Duodenal mucosa (tissue), 2 donors: ENCODE data around the gene TMEM223.
"Not testable (repeated sequence)": the region's sequence is repeated elsewhere in the genome, so short reads cannot be mapped to it uniquely, and the experiment has no call there.

ENCODE experiments used
- H3K27ac ChIP-seq: one replicate; pipeline ENCODE4 v1.7.0; 2013; ENCODE audit warnings: low read depth, low read length
- H3K27me3 ChIP-seq, 2 donors: one replicate each; pipeline ENCODE4 v1.7.0; 2013; ENCODE audit warnings: low read length in 2 of 2, control low read depth in 1 of 2; ENCODE audit not compliant: insufficient read depth in 2 of 2, control insufficient read depth in 1 of 2
- H3K36me3 ChIP-seq, 2 donors: one replicate each; pipeline ENCODE4 v1.7.0; 2013; ENCODE audit warnings: low read length in 2 of 2, control low read depth in 1 of 2; ENCODE audit not compliant: insufficient read depth in 2 of 2, control insufficient read depth in 1 of 2
- H3K4me1 ChIP-seq, 2 donors: one replicate each; pipeline ENCODE4 v1.7.0; 2013; ENCODE audit warnings: low read length in 2 of 2, control low read depth in 1 of 2; ENCODE audit not compliant: insufficient read depth in 2 of 2, control insufficient read depth in 1 of 2
- H3K4me3 ChIP-seq, 2 donors: one replicate each; pipeline ENCODE4 v1.7.0; 2013; ENCODE audit warnings: low read length in 2 of 2, low read depth in 1 of 2
- H3K9ac ChIP-seq, 2 donors: one replicate each; pipeline ENCODE4 v1.7.0; 2013; ENCODE audit warnings: low read length in 2 of 2, low read depth in 1 of 2
- H3K9me3 ChIP-seq, 2 donors: one replicate each; pipeline ENCODE4 v1.7.0; 2013; ENCODE audit warnings: low read length in 2 of 2, control low read depth in 1 of 2; ENCODE audit not compliant: control insufficient read depth in 1 of 2

Gene TMEM223

DNA sequence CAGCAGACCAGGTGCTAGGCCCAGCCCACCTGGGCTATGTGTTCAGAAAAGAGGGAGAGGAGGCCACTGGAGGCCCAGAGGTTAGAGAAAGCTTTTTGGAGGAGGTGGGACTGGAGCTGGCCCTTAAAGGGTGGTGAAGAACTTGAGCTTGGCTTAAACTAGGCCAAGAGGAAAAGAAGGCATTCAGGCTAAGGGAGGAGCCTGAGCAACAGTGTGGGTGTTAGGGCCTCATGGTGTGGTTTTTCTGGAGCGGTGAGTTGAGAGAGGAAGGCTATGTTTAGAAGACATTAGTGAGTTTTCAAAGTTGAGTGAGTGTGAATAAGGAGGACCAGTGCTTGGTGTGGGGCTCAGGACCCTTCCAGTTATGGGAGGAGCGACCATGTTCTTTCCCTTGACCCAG is 14.4 kb downstream of the TMEM223 start:
- Histone ChIP-seq H3K27me3 (no peaks in the 10 kb centered on the region), H3K9ac (no peak overlapping the region), H3K36me3 (peaks cover 17 to 42% of the 10 kb centered on the region in 2 donors), H3K4me1 (no peaks in the 10 kb centered on the region), H3K9me3 (no peaks in the 10 kb centered on the region), H3K4me3 (no peak overlapping the region), H3K27ac (no peak overlapping the region)

DNA sequence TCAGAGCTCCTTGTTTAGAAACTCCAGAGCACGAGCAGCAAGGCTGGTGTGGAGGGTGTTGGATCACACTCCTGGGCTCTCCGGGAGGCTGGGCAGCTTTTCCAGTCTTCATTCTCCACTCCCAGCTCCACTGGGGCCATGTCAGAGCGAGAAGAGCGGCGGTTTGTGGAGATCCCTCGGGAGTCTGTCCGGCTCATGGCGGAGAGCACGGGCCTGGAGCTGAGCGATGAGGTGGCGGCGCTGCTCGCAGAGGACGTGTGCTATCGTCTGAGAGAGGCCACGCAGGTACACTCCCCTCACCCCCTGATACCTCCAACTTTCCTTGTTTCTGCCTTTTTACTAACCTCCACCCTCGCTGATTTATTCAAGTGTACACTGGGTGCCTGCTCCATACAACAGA is 16.2 kb downstream of the TMEM223 start:
- H3K27ac ChIP-seq = no peak overlapping the region
- peaks cover 8 to 11% of the 10 kb centered on the region in 2 donors for H3K4me1 ChIP-seq
- no peak overlapping the region for H3K4me3 ChIP-seq
- no peaks in the 10 kb centered on the region for H3K9me3 ChIP-seq
- peaks cover 14 to 36% of the 10 kb centered on the region in 2 donors for H3K36me3 ChIP-seq
- H3K9ac ChIP-seq = no peak overlapping the region
- H3K27me3 ChIP-seq = no peaks in the 10 kb centered on the region

- Histone ChIP-seq H3K9ac (no peak overlapping the region), H3K4me1 (peaks cover 16 to 22% of the 10 kb centered on the region in 2 donors), H3K27ac (no peak overlapping the region), H3K4me3 (no peak overlapping the region), H3K36me3 (peaks cover 14 to 30% of the 10 kb centered on the region in 2 donors), H3K9me3 (no peaks in the 10 kb centered on the region), H3K27me3 (no peaks in the 10 kb centered on the region)
These were observed 17.4 kb downstream of the TMEM223 start for GRCh38 chr11:62774407-62774806.

DNA sequence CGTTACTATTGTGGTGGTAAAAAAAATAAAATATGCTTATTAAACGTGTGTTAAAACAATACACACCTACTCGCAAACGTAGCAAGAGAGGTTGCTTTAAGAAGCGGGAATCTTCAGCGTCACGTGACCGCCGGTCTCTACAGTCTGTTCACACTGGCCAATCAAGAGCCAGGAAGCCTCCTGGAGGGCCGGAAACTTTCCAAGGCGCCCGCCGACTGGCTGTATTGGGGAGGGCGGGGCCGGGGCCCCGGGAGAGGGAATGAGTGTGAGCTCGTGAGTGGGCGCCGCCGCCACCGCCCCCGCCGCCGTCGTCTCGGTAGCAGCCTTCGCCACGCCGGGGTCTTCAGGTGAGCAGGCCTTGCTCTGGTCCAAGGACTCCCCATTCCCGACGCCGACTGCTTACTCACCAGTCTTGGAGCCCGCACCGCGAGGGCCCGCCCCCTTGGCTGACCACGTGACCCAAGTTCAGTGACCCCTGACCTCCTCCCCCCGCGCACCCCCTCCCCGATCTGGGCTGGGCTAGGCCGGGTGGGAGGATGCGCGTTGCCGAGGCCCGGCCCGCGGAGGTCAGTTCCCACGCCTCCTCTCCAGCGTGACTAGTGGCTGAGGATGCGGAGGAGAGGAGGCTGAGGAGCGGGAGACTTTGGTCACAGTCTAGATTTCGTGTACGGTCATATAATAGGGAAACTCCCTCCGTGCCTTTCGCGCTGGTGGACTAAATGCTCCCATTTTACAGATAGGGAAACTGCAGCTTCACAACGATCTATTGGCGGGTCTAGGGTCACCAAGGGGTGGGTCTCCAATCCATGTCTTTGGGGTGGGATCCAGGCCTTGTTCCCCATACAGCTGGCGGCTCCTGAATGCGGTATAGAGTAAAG is 20.4 kb downstream of the TMEM223 start, which contains the start of gene TAF6L:
Gene TAF6L, plus strand, starts transcription at position 253 of the 878 bp plus-strand sequence. CDS start 4,388 bp downstream, outside the sequence.
- H3K9me3 ChIP-seq = no peaks in the 10 kb centered on the region
- H3K27me3 ChIP-seq = no peaks in the 10 kb centered on the region
- H3K4me3 ChIP-seq = peak within 1 kb of the TSS; percentile 73 to 88
- peaks cover 10 to 23% of the 10 kb centered on the region in 2 donors for H3K36me3 ChIP-seq
- peak within 1 kb of the TSS; percentile 67 to 88 for H3K9ac ChIP-seq
- H3K4me1 ChIP-seq = peaks cover 16 to 22% of the 10 kb centered on the region in 2 donors
- peak within 1 kb of the TSS; percentile 87 for H3K27ac ChIP-seq

GRCh38 chr11:62770778-62771143 is 21.0 kb downstream of the TMEM223 start:
- Histone ChIP-seq H3K4me1 (peaks cover 16 to 22% of the 10 kb centered on the region in 2 donors), H3K36me3 (peaks cover 12 to 22% of the 10 kb centered on the region in 2 donors), H3K4me3 (peak overlapping the region; percentile 73 to 88), H3K9ac (peak overlapping the region; percentile 67 to 88), H3K9me3 (no peaks in the 10 kb centered on the region), H3K27ac (peak overlapping the region; percentile 42), H3K27me3 (no peaks in the 10 kb centered on the region)

DNA sequence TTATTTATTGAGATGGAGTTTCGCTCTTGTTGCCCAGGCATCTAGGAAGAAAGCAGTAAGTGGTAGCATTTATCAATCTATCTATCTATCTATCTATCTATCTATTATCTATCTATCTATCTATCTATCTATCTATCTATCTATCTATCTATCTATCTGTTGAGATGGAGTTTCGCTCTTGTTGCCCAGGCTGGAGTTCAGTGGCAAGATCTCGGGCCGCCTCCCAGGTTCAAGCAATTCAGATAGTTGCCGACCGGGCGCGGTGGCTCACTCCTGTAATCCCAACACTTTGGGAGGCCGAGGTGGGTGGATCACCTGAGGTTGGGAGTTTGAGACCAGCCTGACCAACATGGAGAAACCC is 31.0 kb downstream of the TMEM223 start:
- H3K9ac ChIP-seq = not testable (repeated sequence)
- H3K4me3 ChIP-seq = peak overlapping the region in 1 of 2 donors; percentile 43

DNA sequence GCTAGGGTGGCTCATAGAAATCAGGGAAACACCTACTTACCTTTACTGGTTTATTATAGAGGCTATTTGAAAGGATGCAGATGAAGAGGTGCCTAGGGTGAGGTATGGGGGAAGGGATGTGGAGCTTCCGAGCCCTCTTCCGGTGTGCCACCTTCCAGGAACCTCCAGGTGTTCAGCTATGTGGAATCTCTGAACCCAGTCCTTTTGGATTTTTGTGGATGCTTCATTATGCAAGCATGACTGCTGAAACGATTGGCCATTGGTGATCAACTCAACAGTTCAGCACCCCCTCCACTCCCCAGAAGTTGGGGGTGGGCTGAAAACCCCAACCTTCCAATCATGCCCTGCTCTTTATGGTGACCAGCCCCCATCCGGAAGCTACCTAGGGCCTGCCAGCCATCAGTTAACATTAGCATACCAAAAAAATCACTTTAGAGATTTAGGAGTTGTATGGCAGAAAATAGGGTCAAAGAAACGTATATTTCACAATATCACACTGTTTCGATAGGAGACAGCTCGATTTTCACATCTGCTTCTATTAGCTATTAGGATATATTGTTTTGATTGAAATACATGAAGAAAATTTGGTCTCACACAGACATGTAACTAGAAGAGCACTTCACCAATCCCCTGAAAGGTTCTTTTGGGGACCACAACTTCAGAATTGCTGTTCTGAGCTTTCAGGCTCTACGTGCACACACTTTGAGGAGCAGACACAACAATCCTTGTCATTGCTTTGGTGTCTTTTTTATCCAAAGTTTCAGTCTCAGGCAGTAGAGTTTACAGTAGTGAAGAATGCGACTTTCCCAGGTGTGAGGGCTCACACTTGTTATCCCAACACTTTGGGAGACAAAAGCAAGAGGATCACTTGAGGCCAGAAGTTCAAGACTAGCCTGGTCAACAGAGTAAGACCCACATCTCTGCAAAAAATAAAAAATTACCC is 33.7 kb downstream of the TMEM223 start:
- peaks cover 17 to 21% of the 10 kb centered on the region in 2 donors for H3K4me1 ChIP-seq
- no peak overlapping the region for H3K9ac ChIP-seq
- no peaks in the 10 kb centered on the region for H3K36me3 ChIP-seq
- no peaks in the 10 kb centered on the region for H3K27me3 ChIP-seq
- no peaks in the 10 kb centered on the region for H3K9me3 ChIP-seq
- H3K27ac ChIP-seq = no peak overlapping the region
- no peak overlapping the region for H3K4me3 ChIP-seq

More for the DNA sequence above, 31.0 kb downstream of the TMEM223 start:
- peaks cover 12 to 14% of the 10 kb centered on the region in 2 donors for H3K4me1 ChIP-seq
- not testable (repeated sequence) for H3K36me3 ChIP-seq, H3K27me3 ChIP-seq, H3K9me3 ChIP-seq, H3K27ac ChIP-seq

- no peak overlapping the region for H3K9ac ChIP-seq
These were observed 36.7 kb downstream of the TMEM223 start for GRCh38 chr11:62755086-62755615.

DNA sequence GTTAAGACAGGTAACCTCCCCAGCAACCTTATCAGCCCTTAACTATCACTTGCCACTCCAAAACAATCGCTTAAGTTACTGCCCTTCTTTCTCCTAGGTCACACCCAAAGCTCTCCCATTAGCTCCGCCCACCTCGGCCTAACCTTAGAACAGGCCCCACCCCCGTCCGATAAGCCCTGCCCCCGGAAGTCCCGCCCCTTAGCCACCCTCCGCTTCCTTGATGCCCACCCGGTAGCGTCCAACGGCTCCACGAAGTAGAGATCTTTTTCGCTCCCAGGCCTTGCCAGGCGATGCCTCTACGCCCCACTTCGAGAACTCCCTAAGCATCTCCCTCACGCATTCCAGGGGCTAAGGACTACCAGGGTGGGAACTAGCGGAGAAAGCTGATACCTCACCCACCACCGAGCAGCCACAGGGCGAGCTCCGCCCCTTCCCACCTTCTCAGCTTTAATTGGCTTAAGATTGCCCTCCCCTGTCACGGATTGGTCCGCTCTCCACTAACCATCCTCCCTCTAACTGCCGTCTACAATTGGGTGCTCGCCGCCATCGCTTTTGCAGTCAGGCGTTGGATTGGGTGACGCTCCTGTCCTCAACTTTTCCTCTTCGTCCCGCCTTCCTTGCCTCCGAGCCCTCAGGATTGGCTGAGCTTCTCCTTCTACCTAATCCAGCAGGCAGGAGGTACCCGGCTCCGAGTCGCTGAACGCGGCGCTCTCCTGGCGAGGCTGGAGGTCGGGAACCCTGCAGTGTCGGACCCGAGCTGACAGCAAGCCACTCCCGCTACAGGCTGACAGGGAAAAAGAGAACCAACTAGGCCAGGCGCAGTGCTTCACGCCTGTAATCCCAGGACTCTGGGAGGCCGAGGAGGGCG is 37.8 kb downstream of the TMEM223 start, which contains the start of gene ZBTB3:
Gene ZBTB3, minus strand, starts transcription at position 425 of the 868 bp plus-strand sequence. CDS start 496 bp downstream, outside the sequence.
- H3K4me1 ChIP-seq = peaks cover 12% of the 10 kb centered on the region in 2 donors
- peak within 1 kb of the TSS; percentile 95 for H3K27ac ChIP-seq
- no peaks in the 10 kb centered on the region for H3K27me3 ChIP-seq
- no peaks in the 10 kb centered on the region for H3K9me3 ChIP-seq
- peak within 1 kb of the TSS; percentile 70 to 75 for H3K9ac ChIP-seq
- H3K4me3 ChIP-seq = peak within 1 kb of the TSS; percentile 90 to 92
- peaks cover 0 to 8% of the 10 kb centered on the region in 2 donors for H3K36me3 ChIP-seq

More at GRCh38 chr11:62755086-62755615, 36.7 kb downstream of the TMEM223 start:
- H3K9me3 ChIP-seq = no peaks in the 10 kb centered on the region
- H3K4me1 ChIP-seq = peaks cover 12% of the 10 kb centered on the region in 2 donors
- H3K27ac ChIP-seq = no peak overlapping the region
- H3K36me3 ChIP-seq = peaks cover 0 to 8% of the 10 kb centered on the region in 2 donors
- no peak overlapping the region for H3K4me3 ChIP-seq
- H3K27me3 ChIP-seq = no peaks in the 10 kb centered on the region
